ENCODE measurements around the gene SDHA.

- TF ChIP-seq, protein P1, sequence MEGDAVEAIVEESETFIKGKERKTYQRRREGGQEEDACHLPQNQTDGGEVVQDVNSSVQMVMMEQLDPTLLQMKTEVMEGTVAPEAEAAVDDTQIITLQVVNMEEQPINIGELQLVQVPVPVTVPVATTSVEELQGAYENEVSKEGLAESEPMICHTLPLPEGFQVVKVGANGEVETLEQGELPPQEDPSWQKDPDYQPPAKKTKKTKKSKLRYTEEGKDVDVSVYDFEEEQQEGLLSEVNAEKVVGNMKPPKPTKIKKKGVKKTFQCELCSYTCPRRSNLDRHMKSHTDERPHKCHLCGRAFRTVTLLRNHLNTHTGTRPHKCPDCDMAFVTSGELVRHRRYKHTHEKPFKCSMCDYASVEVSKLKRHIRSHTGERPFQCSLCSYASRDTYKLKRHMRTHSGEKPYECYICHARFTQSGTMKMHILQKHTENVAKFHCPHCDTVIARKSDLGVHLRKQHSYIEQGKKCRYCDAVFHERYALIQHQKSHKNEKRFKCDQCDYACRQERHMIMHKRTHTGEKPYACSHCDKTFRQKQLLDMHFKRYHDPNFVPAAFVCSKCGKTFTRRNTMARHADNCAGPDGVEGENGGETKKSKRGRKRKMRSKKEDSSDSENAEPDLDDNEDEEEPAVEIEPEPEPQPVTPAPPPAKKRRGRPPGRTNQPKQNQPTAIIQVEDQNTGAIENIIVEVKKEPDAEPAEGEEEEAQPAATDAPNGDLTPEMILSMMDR (IDR thresholded peaks at IDR 0.05): no peak
- TF ChIP-seq ZFX (IDR thresholded peaks at IDR 0.05; ENCODE audit: borderline replicate concordance): no peak
Observed at GRCh38 chr5:169728-170094, 48.4 kb upstream of the SDHA start.

All from 22Rv1 (cell line).